HepG2 (cell line): ENCODE data around the gene COQ5. TPM values are rescaled to one million over a fixed set of nuclear protein-coding genes. Genes with fewer than 3 reads are reported as not detected.

ENCODE experiments used
- ATF1 ChIP-seq: IDR thresholded peaks from 2 replicates; pipeline ENCODE4 v1.6.1; 2016; ENCODE audit warnings: mild to moderate bottlenecking, control low read depth
- BATF2 ChIP-seq: sonication (generic); formaldehyde crosslinking; IDR thresholded peaks from 2 replicates; pipeline ENCODE4 v1.8.0; 2022; ENCODE audit warnings: mild to moderate bottlenecking, missing genetic modification reagents, moderate library complexity
- DNMT3B ChIP-seq: conservative IDR thresholded peaks from 2 replicates; pipeline ENCODE4 v1.6.1; 2016; ENCODE audit warnings: missing biosample characterization, control low read depth
- E2F1 ChIP-seq: sonication (generic); formaldehyde crosslinking; IDR thresholded peaks from 2 replicates; pipeline ENCODE4 v1.5.0; 2020; ENCODE audit warnings: missing genetic modification reagents
- HDAC6 ChIP-seq: fragments of 200-600 bp; sonication (generic); IDR thresholded peaks from 2 replicates; pipeline ENCODE4 v1.7.0; 2017; ENCODE audit warnings: mild to moderate bottlenecking, antibody characterized with exemption, low read length, low read depth
- HNRNPK ChIP-seq: fragments of 200-400 bp; formaldehyde crosslinking; IDR thresholded peaks from 2 replicates; pipeline ENCODE4 v1.6.1; 2018; ENCODE audit warnings: low read length, low read depth, moderate library complexity, mild to moderate bottlenecking; ENCODE audit not compliant: poor library complexity, severe bottlenecking
- KAT8 ChIP-seq: IDR thresholded peaks from 2 replicates; pipeline ENCODE4 v1.6.1; 2016; ENCODE audit warnings: missing genetic modification reagents, missing compliant biosample characterization
- NR2C2 ChIP-seq: sonication (generic); formaldehyde crosslinking; IDR thresholded peaks from 2 replicates; pipeline ENCODE4 v1.4.0; 2020; ENCODE audit warnings: missing genetic modification reagents, mild to moderate bottlenecking, moderate library complexity, borderline replicate concordance
- PLRG1 ChIP-seq: fragments of 450-650 bp; conservative IDR thresholded peaks from 2 replicates; pipeline ENCODE4 v1.6.1; 2016
- RCOR2 ChIP-seq: IDR thresholded peaks from 2 replicates; pipeline ENCODE4 v1.6.1; 2016; ENCODE audit warnings: missing biosample characterization, missing genetic modification reagents
- RNF2 ChIP-seq: fragments of 450-650 bp; conservative IDR thresholded peaks from 2 replicates; pipeline ENCODE4 v1.6.1; 2016; ENCODE audit warnings: low read depth
- SATB2 ChIP-seq: sonication (generic); formaldehyde crosslinking; IDR thresholded peaks from 2 replicates; pipeline ENCODE4 v1.5.0; 2020; ENCODE audit warnings: missing genetic modification reagents
- SOX5 ChIP-seq: IDR thresholded peaks from 2 replicates; pipeline ENCODE4 v1.6.1; 2016; ENCODE audit warnings: borderline replicate concordance
- SUZ12 ChIP-seq: fragments of 150-350 bp; IDR thresholded peaks from 2 replicates; pipeline ENCODE4 v1.6.1; 2014; ENCODE audit warnings: low read depth, low read length
- TFAP4 ChIP-seq: sonication (generic); IDR thresholded peaks from 2 replicates; pipeline ENCODE4 v1.6.1; 2016; ENCODE audit warnings: low read depth, borderline replicate concordance
- THYN1 ChIP-seq: sonication (generic); formaldehyde crosslinking; IDR thresholded peaks from 2 replicates; pipeline ENCODE4 v1.8.1; 2023; ENCODE audit warnings: low read depth, mild to moderate bottlenecking, moderate library complexity, missing genetic modification reagents, borderline replicate concordance
- XRCC5 ChIP-seq: fragments of 200-400 bp; formaldehyde crosslinking; optimal IDR thresholded peaks from 2 replicates; pipeline ENCODE3; 2017; ENCODE audit warnings: mild to moderate bottlenecking, low read length
- ZHX2 ChIP-seq, 2 experiments: sonication (generic) in 1 of 2; formaldehyde crosslinking in 1 of 2; IDR thresholded peaks; 2 replicates each; pipeline versions ENCODE4 v1.6.1 to v1.9.0; 2014 to 2022; ENCODE audit warnings: antibody characterized with exemption in 1 of 2, borderline replicate concordance in 1 of 2, inconsistent platforms in 1 of 2, low read depth in 1 of 2, missing genetic modification reagents in 1 of 2
- ZNF121 ChIP-seq: sonication (generic); formaldehyde crosslinking; IDR thresholded peaks from 2 replicates; pipeline ENCODE4 v1.5.0; 2020; ENCODE audit warnings: mild to moderate bottlenecking, missing genetic modification reagents
- ZNF333 ChIP-seq: sonication (generic); formaldehyde crosslinking; IDR thresholded peaks from 2 replicates; pipeline ENCODE4 v1.4.0; 2020; ENCODE audit warnings: mild to moderate bottlenecking, missing genetic modification reagents, borderline replicate concordance
- ZNF382 ChIP-seq: sonication (generic); formaldehyde crosslinking; IDR thresholded peaks from 2 replicates; pipeline ENCODE4 v1.5.0; 2020; ENCODE audit warnings: missing genetic modification reagents, mild to moderate bottlenecking, borderline replicate concordance
- ZNF737 ChIP-seq: sonication (generic); formaldehyde crosslinking; IDR thresholded peaks from 2 replicates; pipeline ENCODE4 v1.5.0; 2020; ENCODE audit warnings: missing genetic modification reagents, mild to moderate bottlenecking, borderline replicate concordance
- polyA plus RNA-seq, 8 experiments: library from polyadenylated mRNA; depleted of rRNA in 3 of 8; stranded (reverse) in 7 of 8; unstranded in 1 of 8; fragments of >200 nt; fragmentation: Illumina TruSeq in 4 of 8; extraction: Trizol in 4 of 8; gene quantifications; 2 replicates each; pipeline versions ENCODE4 v1.2.1 to v1.2.3, GENCODE V29; 2011 to 2016; ENCODE audit warnings: low read depth in 4 of 8, missing spikeins in 1 of 8, mixed read lengths in 1 of 8; ENCODE audit not compliant: insufficient read depth in 1 of 8
- total RNA-seq, 5 experiments: library from RNA; depleted of rRNA; stranded (reverse); fragments of >200 nt; fragmentation: Illumina TruSeq; extraction: Trizol; gene quantifications; 2 replicates each; pipeline ENCODE4 v1.2.3, GENCODE V29; 2016; ENCODE audit warnings: low read depth in 1 of 5

COQ5 gene
- total and polyA plus RNA-seq, 2 of the 13 experiments (the other 11 are each of a cell fraction or from before 2014, with no cell fraction given) = 36.4 to 41.5 TPM

DNA sequence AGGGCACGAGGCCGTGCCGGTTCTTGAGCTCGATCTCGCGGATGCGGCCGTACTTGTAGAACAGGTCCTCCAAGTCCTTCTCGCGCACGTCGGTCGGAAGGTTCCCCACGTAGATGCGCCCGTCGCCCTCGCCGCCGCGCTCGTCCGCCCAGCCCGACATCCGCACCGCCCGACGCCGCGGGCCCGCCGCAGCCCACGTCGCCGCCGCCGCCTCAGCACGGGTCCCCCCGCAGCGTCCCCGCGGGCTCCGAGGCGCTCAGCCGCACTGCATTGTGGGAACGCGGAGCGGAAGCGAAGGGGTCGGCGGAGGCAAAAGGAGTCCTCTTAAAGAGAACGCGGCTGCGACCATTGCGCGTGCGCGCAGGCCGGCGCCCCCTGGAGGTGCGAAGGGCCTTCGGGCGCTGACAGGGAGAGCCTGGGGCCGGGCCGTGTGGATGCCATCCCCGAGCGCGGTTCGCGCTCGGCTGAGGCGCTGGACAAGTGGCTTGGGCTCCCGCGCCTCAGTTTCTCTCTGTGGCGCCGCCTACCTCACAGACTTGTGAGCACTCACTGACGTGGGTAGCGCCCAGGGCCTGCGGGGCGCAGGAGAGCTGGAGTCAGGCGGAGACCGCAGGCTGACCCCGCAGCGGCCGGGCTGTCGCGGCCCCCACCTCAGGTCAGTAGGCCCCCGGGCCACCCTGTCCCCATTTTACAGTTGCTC, 59.4 kb downstream of the COQ5 start, which contains the start of gene SRSF9 (continued):
- no peak for TF ChIP-seq ZNF382 (CRISPR knock-in tag)
- peak; percentile 90 for TF ChIP-seq XRCC5
- TF ChIP-seq DNMT3B = peak; percentile 67; the same call in 1 of the 2 replicates
- no peak for TF ChIP-seq BATF2 (CRISPR knock-in tag)
- TF ChIP-seq SUZ12 = peak; percentile 49; the same call in 1 of the 2 replicates
- TF ChIP-seq TFAP4 = no peak
- peak; percentile 84 for TF ChIP-seq KAT8
- TF ChIP-seq RNF2 = peak; percentile 82; the same call in 1 of the 2 replicates
- 0 out of 2 replicates have a peak, but pooled peaks have one; percentile 47 for TF ChIP-seq SOX5
- TF ChIP-seq HDAC6 = no peak
- no peak for TF ChIP-seq THYN1 (CRISPR knock-in tag)
- no peak for TF ChIP-seq SATB2
- no peak for TF ChIP-seq ATF1 (CRISPR knock-in tag)
- no peak for TF ChIP-seq ZNF121 (CRISPR knock-in tag)
- TF ChIP-seq ZNF737 = no peak
- peak; percentile 8 for TF ChIP-seq HNRNPK
- TF ChIP-seq E2F1 (CRISPR knock-in tag) = no peak
- no peak for TF ChIP-seq ZNF333 (CRISPR knock-in tag)
- TF ChIP-seq RCOR2 (CRISPR knock-in tag) = no peak
- TF ChIP-seq NR2C2 (CRISPR knock-in tag) = peak; percentile 62
- TF ChIP-seq PLRG1 = no peak
- no peak for TF ChIP-seq ZHX2 (IDR thresholded peaks at IDR 0.05; ENCODE audit: low read depth)
- TF ChIP-seq ZHX2 (CRISPR knock-in tag; IDR thresholded peaks at IDR 0.05; ENCODE audit: borderline replicate concordance) = no peak
